HG02943 (cell line): ENCODE measurements around the gene RIPOR3.
"Not testable (repeated sequence)": the region's sequence is repeated elsewhere in the genome, so short reads cannot be mapped to it uniquely, and the experiment has no call there.

Experiments used
- ATAC-seq: cut with Tn5 transposase; IDR thresholded peaks from one replicate; pipeline ENCODE4 v1.9.1; 2021; ENCODE audit warnings: mild to moderate bottlenecking, low read depth, moderate library complexity; ENCODE audit not compliant: unreplicated experiment

Gene RIPOR3

DNA sequence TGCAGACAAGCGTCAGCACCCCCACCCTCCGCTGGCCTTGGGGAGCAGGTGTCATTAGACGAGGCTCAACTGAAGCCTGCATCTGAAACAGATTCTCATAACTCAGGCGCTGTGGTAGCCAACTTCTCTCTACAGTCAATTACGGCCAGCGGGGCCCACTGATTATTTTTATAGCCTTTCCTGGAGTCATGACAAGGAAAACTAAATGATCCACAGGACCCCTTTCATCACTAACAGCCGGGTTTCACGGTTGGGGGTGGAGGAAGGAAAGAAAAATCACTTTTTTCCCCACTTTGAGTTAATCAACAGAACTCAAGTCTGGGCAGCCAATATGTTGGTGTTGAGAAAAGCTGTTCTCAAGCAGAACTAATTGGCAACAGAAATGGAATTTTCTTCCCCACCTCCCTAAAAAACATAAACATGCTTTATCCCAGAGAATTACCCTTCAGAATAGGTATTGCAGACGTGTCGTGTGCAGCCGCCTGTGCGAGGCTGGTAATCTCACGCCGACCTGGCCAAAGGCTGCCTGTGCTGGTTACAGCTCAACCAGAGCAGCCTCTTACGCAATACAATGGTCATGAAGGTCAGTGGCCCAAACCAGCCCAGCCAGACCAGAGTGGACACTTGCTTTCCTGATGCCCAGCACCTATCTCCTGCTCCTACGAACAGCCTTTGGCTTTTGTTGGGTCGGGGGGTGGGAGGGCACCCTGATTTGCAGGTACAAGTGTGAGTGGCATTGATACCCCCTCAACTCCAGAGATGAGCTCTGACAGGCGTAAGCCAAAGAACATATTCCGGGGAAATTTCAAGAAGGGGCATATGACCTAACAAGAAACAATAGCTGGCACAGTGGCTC lies 11.0 kb downstream of the RIPOR3 start:
- no peak for ATAC-seq

DNA sequence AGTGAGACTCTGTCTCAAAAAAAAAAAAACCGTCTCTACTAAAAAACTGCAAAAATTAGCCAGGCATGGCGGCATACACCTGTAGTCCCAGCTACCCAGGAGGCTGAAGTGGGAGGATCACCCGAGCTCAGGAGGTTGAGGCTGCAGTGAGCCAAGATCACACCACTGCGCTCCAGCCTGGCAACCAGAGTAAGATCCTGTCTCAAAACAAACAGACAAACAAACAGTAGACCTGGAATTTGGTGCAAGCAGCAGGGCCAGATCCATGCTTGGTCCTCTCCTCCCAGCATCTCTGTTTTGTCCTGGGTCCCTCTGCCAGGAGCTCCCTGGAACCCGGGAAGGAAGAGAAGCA lies 11.6 kb downstream of the RIPOR3 start:
- ATAC-seq: no peak

DNA sequence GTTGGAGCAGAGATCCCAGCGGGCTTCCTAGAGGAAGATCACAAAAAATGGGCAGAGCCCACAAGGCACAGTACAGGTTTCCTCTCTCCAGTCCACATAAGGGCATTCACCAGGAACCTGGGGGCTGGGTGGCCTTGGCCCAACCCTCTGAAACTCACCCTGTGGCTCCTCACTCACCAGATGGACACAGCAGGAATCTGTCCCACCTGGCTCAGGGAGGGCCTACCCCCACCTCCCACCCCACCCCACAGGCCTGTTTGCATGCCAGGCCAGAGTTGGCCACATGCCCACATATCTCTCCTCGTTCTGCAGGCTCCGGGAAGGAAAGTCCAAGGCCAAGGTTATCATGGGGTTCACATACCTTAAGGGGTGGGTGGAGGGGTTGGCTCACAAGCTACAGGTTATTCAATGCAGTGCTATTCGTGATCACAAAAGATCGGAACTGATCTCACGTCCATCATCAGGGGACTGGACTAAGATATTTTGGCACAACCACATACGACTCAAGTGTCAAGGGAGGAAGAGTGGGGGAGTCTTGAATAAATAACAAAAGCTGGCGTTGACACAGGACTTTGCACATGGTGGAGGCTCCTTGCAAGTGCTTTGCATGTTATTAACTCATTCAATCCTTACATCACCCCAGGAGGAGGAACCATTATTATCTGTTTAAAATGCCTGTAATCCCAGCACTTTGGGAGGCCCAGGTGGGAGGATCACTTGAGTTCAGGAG lies 13.0 kb downstream of the RIPOR3 start:
- no peak for ATAC-seq

DNA sequence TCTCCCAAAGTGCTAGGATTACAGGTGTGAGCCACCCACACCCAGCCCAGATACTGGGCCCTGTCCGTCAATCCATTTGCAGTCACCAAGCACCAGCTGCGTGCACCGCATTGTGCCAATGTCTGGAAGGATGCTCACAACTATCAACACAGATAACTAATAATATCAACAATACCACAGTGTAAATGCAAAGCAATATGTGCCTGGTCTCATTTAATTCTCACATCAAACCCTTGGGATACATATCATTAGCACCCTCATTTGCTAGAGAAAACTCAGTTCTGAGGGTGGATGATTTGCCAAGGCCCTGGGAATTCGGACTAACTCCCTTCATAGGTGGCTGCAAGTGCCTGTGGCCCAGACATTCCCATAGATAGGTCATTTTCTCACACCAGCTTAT lies 14.5 kb downstream of the RIPOR3 start:
- no peak for ATAC-seq

DNA sequence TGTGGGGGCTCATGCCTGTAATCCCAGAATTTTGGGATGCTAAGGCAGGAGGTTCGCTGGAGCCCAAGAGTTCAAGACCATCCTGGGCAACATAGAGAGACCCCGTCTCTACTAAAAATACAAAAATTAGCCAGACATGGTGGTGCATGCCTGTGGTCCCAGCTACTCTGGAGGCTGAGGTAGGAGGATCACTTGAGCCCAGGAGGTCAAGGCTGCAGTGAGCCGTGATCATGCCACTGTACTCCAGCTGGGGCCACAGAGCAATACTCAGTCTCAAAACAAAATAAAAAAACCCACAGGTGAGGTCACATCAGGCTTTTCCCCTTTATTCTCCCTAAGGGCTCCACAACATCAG lies 15.0 kb downstream of the RIPOR3 start:
- ATAC-seq: not testable (repeated sequence)

DNA sequence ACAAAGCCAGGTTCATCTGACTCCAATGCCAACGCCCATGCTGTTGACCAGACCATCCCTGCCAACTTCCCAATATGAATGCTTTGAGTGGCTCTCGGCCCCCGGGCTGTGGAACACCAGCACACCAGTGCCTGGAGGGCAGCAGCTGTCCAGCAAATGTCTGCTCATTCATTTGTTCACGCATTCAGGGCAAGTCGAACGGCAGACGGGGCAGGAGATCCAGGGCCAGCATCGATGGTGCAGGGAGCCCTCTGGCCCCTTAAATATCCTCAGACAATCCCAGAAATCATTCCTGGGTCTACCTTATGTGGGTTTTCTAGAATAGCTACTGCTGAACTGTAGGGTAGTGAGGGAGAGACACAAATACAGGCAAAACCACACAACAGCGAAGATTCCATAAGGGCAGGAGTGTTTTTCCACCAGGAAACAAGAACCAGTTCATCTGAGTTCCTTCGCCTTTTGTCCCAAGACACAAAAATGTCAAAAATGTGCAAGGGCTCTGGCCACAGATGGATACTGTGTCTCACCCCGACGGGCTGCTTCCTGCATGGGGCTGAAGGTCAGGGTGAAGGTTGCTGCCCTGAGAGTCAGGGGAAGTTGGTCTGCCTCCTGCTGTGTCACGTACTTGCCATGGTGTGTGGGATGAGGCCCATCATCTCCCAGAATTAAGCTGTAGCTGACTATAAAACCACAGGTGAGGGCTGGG lies 15.5 kb downstream of the RIPOR3 start:
- no peak for ATAC-seq

DNA sequence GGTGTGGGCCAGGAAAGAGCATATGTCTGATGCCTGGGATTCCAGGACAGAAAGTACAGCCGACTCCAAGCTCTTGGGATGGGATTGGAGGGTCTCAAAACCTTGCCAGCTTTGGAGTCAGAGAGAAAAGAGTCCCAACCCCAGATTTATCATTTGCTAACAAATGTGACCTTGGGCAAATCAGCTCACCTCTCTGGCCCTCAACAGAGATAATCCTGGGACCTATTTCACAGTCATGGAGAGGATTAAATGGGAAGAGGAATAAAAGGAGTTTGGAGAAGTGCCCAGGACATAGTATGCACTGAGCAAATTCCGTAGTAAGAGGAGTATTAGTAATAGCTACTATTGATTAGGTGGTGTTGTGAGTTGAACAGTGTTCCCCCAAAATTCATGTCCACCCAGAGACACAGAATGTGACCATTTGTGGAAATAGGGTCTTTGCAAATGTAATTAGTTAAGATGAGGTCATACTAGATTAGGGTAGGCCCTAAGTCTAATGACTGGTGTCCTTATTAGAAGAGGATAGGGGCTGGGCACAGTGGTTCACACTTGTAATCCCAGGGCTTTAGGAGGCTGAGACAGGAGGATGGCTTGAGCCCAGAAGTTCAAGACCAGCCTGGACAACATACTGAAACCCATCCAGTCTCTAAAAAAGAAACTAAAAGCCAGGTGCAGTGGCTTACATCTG lies 17.1 kb downstream of the RIPOR3 start:
- ATAC-seq: no peak

DNA sequence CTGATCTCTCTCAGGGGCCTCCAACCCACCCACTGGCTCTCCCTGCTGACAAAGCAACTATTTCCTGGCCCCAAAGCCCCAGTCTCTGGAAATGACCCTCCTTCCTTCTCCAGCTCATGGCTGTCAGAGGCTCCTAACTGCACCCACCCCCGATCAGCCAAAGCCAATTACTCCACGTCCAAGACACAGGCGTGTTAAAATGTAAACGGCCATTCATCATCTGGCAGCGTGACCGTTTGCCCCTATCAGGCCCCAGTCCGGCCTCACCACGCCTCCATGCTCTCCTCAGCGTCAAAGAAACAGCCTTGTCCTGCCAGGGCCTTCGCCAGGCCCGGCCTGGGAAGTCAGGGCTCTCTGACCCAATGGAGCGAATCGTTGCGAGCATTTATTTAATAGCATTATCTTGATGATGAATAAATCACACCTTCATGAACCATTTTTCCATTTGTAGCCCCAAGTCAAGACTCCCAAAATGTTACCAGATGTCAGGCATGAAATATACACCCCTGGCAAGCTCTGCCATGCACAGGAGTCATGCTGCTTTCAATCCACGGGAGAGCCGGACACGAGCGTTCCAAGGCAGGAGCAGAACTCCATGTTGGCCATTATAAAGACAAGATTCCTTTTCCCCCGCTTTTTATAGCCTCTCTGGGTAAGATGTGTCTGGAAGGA lies 17.7 kb downstream of the RIPOR3 start:
- no peak for ATAC-seq

DNA sequence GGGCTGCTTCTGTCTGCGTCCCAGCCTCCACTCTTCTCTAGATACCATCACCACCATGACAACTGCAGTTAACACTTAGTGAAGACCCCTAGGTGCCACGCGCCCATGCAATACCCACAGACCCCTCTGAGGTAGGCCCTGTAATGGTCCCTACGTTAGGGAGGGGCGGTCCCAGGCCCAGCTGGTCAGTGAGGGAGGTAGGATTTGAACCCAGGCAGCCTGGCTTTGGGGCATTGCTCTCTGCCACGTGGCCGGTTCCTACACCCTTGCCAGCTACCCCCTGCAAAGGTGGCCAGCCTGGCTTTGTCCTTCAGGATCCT lies 18.2 kb downstream of the RIPOR3 start:
- no peak for ATAC-seq

DNA sequence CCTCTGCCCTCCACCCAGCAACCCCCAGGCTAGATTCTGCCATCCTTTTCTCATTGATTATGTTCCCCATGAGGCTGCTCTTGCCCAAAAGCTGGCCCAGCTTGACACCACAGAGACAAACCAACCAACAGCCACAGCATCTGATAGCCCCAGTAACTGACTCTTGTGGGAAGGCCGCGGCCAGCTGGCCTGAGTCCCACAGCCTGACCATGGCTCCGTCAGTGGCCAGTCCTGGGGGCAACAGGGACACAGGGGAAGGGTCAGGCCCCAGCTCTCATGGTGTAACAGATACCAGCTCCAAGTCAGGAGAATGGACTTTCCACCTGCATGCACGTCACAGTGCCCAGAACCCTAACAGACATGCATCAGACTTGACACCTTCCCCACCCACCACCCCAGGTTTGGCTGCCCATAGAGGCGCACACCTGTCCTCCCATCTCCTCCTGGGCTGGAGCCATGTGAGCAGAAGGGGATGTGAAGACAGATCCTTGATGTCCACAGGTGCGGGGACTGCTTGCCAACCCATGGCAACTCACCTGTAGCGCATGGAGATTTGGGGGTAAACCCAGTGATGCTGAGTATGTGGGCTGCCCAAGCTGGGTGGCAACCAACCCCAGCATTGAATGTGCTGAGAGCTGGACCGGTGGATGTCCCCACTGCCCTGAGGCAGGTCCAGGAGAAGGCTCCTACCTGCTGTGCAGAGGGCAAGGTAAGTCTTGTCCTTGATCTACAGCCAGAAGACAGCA lies 18.8 kb downstream of the RIPOR3 start:
- ATAC-seq: no peak

DNA sequence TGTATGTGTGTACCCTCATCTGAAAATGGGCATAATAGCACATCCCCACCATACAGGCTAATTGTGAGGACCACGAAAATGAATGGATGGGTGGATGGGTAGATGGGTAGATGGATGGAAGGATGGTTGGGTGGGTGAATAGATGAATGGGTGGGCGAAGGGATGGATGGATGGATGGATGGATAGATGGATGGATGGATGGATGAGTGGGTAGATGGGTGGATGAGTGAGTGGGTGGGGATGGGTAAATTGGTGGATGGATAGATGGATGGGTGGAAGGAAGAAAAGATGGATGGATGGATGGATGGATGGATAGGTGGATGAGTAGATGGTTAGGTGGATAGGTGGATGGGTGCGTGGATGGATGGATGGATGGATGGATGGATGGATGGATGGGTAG lies 19.7 kb downstream of the RIPOR3 start:
- no peak for ATAC-seq

DNA sequence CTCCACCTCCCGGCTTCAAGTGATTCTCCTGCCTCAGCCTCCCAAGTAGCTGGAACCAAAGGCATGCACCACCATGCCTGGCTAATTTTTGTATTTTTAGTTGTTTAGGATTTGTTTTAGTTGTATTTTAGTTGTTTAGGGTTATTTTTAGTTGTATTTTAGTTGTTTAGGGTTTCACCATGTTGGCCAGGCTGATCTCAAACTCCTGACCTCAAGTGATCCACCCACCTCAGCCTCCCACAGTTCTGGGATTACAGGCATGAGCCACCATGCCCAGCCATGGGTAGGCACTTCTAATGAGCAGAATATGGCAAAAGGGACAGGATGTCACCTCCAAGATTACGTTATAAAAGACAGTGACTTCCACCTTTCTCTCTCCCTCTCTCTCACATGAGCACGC lies 20.3 kb downstream of the RIPOR3 start:
- ATAC-seq: not testable (repeated sequence)

DNA sequence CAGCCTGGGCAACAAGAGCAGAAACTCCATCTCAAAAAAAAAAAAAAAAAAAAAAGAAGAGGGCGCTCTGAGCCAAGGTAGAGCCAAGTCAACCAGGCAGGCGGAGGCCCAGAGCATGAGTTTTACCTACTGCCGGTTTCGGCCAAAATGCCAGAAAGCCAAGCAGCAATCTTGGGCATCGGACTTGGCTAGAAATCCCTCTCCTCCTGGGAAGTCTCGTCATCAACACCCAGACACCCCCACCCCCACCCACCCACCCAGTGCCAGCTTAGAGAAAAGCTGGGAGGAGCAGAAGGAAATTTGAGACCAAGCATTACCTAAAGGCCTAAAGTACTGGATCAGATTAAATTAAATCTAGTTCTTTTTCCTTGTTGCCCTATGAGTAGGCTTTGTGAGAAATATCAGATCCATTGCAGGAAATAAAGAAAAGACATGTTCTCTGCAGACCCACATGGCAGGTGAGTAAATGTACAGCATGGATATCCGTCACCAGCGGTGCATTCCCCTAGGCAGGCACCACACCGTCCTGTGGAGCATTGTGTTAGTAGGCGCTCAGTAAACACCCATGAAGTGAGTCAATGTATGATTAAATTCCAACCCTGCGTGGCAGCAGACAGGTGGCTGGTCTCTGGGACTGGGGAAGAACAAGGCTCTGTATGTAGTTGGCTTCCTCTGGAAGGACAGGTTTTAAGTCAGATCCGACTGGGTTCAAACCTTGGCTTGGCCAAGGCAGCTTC lies 21.0 kb downstream of the RIPOR3 start:
- ATAC-seq: no peak

DNA sequence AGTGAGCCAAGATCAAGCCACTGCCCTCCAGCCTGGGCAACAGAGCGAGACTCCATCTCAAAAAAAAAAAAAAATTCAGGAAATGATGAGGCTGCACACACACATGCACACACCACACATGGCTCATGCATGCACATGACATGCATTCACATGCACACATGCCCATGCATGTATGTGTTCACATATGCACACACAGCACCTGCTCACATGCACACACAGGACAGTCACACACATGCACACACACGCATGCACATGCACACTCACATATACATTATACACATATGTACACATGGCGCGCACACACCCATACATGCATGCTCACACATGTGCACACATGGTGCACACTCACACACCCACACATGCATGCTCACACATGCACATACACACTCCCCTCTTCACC lies 22.5 kb downstream of the RIPOR3 start:
- no peak for ATAC-seq

DNA sequence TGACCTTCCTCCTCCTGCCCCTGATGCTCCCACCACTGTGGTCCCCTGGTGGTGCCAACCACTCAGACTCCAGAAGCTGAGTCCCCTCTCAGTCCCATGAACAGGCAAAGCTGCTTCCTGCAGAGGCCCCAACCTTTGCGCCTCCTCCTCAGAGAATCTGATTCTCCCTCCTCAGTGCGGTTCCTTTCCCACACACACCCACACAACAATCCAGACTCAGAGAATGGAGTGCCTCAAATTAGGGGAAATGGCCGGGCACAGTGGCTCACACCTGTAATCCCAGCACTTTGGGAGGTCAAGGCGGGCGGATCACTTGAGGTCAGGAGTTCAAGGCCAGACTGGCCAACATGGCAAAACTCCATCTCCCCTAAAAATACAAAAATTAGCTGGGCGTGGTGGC lies 23.0 kb downstream of the RIPOR3 start:
- no peak for ATAC-seq

DNA sequence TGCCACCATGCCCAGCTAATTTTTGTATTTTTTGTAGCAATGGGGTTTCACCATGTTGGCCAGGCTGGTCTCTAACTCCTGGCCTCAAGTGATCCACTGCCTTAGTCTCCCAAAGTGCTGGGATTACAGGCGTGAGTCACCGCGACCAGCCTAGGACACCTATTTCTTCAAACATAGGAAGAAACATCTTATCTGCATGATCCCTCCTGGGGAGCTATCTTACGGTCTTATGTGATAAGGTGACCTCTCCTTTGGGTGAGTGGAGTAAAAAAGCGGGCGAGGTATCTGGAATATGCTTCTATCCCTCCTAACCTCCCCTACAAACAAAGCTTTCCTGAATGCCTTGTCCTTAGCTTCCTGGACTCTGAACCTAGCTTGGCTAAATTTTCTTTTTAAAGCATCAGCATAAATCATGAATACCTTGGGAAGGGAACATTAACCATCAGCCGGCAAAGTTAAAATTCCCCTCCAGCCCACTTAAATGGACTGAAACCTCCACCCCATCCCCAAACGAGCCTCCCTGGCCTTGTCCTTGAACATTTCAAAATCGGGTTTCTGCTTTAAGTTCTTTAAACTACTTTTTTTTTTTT lies 24.5 kb downstream of the RIPOR3 start:
- no peak for ATAC-seq

DNA sequence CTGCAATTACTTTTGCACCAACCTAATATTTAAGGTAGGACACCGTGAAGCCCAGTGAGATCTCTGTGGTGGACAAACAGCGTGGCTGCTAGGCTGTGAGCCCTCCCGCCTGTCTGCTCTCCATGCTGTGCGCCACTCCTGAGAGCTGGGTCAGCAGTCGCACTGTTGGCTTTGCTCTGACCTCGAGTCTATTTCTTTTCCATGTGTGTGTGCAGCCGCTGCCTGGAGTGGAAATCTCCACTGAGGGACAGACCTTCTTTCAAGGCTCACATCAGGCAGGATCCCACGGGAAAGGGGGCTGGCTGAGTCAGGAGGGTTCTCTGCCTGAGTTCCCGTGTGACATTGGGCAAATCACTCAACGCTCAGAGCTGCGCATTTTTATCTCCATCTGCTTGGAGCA lies 27.1 kb downstream of the RIPOR3 start:
- no peak for ATAC-seq

DNA sequence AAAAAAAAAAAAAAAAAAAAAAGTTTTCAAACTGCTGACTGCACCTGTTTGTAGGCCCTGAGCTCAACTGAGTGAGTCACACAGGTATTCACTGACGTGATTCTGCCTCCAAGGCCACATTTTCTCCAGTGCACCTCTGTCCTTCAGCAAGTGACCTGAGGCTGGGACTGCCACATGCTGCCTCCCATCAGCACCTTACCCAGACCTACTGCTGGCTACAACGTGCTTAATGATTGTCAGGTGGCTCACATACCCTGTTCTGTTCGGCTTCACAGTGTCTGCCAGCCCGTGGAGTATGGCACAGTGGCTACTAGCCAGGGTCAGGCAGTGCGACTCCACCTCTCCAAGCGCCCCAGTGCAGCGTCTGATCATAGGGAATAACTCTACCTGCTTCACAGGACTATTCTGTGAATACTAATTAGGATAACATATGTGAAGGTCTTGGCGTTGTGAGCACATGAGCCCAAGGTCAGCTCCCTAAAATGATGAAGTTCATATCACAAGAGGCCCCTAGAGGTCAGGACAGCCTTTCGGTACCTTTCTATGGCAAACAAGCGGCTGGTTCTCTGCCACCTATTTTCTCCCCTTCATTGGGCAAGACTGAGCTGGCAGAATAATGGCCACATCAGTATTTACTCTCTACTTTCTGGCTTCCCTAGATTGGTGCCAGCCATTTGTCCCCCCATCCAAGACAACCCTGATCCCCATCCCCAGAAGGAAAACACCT lies 28.1 kb downstream of the RIPOR3 start:
- no peak for ATAC-seq
